ENCODE data around the gene RDH13. TPM values are rescaled to one million over a fixed set of nuclear protein-coding genes. Genes with fewer than 3 reads are reported as not detected.

Gene RDH13
- total and polyA plus RNA-seq, 2 of the 8 experiments (the other 6 are each of a cell fraction or from before 2014, with no cell fraction given), result 15.9 to 31.5 TPM

GRCh38 chr19:55084416-55084815 is 21.5 kb upstream of the RDH13 start:
- H3K27ac ChIP-seq (ENCODE audit: low read depth, low read length), result no peak overlapping the region
- H3K56ac ChIP-seq (replicated peaks; ENCODE audit: insufficient read length, low read depth, low read length), result no peak overlapping the region
- no peak overlapping the region for H2BK5ac ChIP-seq (ENCODE audit: low read depth, low read length)
- H3K23ac ChIP-seq (ENCODE audit: insufficient read length), result no peak overlapping the region
- H2BK20ac ChIP-seq (ENCODE audit: low read length), result no peak overlapping the region
- H3K79me2 ChIP-seq (ENCODE audit: control insufficient read depth in 1 of 2, insufficient read depth in 2 of 2, low read length in 2 of 2), result no peaks in the 10 kb centered on the region
- H3K36me3 ChIP-seq (ENCODE audit: control insufficient read depth in 2 of 4, insufficient read depth in 4 of 4, low read length in 3 of 4), result no peaks in the 10 kb centered on the region
- H2BK15ac ChIP-seq (ENCODE audit: low read length), result no peak overlapping the region
- no peak overlapping the region for H3K18ac ChIP-seq (ENCODE audit: extremely low read depth, low read length)
- peaks cover 14 to 16% of the 10 kb centered on the region in 2 experiments for H4K20me1 ChIP-seq (replicated peaks in 1 of 2; ENCODE audit: control insufficient read depth in 1 of 2, insufficient read depth in 2 of 2, low read length in 2 of 2)
- peaks cover 0 to 30% (median 24%) of the 10 kb centered on the region in 4 experiments; a peak in 6 of 7 replicates for H3K4me1 ChIP-seq (replicated peaks in 1 of 4; ENCODE audit: control insufficient read depth in 3 of 4, insufficient read depth in 4 of 4, low read length in 3 of 4)
- no peaks in the 10 kb centered on the region; the same call in 1 of the 2 replicates for H3K79me1 ChIP-seq (ENCODE audit: low read depth, low read length)
- H3K9me3 ChIP-seq (ENCODE audit: insufficient read depth in 2 of 2, low read depth in 1 of 2, low read length in 1 of 2), result no peaks in the 10 kb centered on the region
- H3K27me3 ChIP-seq (replicated peaks in 1 of 4; ENCODE audit: control insufficient read depth in 3 of 4, extremely low read depth in 1 of 4, insufficient read depth in 3 of 4, low read length in 3 of 4), result peaks cover 0 to 9% (median 6%) of the 10 kb centered on the region in 4 experiments; a peak in 4 of 7 replicates
- DNase-seq (ENCODE audit: low read depth in 1 of 2, low spot score in 2 of 2) (no peak), FAIRE-seq (no peak)
- no peak overlapping the region for H2BK12ac ChIP-seq (ENCODE audit: low read depth, low read length)
- no peak overlapping the region for H3K4ac ChIP-seq (replicated peaks; ENCODE audit: insufficient read length, low read depth, low read length)
- H4K91ac ChIP-seq (replicated peaks; ENCODE audit: insufficient read length, low read length), result no peak overlapping the region
- ChIA-PET POLR2A (ENCODE audit: partially characterized antibody) (interaction anchor here (1.0 to 8.7 kb wide), 6 partner anchors 11 to 77 kb away, joined by 3 to 72 read pairs (median 6); partner anchors contain the start of gene PPP1R12C), CTCF (ENCODE audit: partially characterized antibody) (interaction anchor here (0.7 to 1.4 kb wide), 3 partner anchors 12 to 194 kb away, joined by 3 to 4 read pairs (median 3); no protein-coding TSS in a partner anchor)
- no peak overlapping the region for H2AFZ ChIP-seq (ENCODE audit: low read length)
- H4K5ac ChIP-seq (ENCODE audit: insufficient read length, low read depth, low read length), result no peak overlapping the region
- no peak overlapping the region for H4K8ac ChIP-seq (ENCODE audit: extremely low read depth, insufficient read depth, low read length)
- H3K14ac ChIP-seq (ENCODE audit: insufficient read length), result no peak overlapping the region
- H2AK5ac ChIP-seq (ENCODE audit: low read depth, low read length), result no peak overlapping the region
- no peak overlapping the region for H2BK120ac ChIP-seq (replicated peaks; ENCODE audit: low read depth, low read length)
- H3K4me2 ChIP-seq (ENCODE audit: insufficient read depth in 1 of 2, low read depth in 2 of 2, low read length in 2 of 2), result no peak overlapping the region
- WGBS, 2 experiments (ENCODE audit: extremely low coverage in 1 of 2, insufficient coverage in 1 of 2, insufficient read length in 1 of 2, insufficient replicate concordance in 2 of 2, low coverage in 1 of 2, low lambda C conversion rate in 2 of 2, missing lambda C conversion rate in 1 of 2), result 93% methylated on average over 9 of the region's 10 CpGs; no CpG with 5 or more reads in 1 of the 2 experiments
- peaks cover 29% of the 10 kb centered on the region for H3K23me2 ChIP-seq (ENCODE audit: low read depth, low read length)
- no peak overlapping the region for H3K4me3 ChIP-seq (ENCODE audit: extremely low read depth in 1 of 4, insufficient read depth in 2 of 4, low read depth in 3 of 4, low read length in 4 of 4)
- H3K9ac ChIP-seq (replicated peaks in 1 of 4; ENCODE audit: extremely low read depth in 1 of 4, low read depth in 3 of 4, low read length in 3 of 4), result no peak overlapping the region
- TF ChIP-seq SAP30 (IDR thresholded peaks at IDR 0.05; ENCODE audit: insufficient read depth, insufficient replicate concordance, low read length), result no peak
- no peak for TF ChIP-seq CBX8 (IDR thresholded peaks at IDR 0.05; ENCODE audit: borderline replicate concordance, low read depth, low read length)
- TF ChIP-seq JUND (IDR thresholded peaks at IDR 0.05; ENCODE audit: low read length), result no peak
